ENCODE measurements around the gene TMEM132C. TPM values are rescaled to one million over a fixed set of nuclear protein-coding genes. Genes with fewer than 3 reads are reported as not detected.

TMEM132C gene
- total RNA-seq, 4 donors from 2014 or later: 1.2 to 3.8 (median 2.3) TPM

DNA sequence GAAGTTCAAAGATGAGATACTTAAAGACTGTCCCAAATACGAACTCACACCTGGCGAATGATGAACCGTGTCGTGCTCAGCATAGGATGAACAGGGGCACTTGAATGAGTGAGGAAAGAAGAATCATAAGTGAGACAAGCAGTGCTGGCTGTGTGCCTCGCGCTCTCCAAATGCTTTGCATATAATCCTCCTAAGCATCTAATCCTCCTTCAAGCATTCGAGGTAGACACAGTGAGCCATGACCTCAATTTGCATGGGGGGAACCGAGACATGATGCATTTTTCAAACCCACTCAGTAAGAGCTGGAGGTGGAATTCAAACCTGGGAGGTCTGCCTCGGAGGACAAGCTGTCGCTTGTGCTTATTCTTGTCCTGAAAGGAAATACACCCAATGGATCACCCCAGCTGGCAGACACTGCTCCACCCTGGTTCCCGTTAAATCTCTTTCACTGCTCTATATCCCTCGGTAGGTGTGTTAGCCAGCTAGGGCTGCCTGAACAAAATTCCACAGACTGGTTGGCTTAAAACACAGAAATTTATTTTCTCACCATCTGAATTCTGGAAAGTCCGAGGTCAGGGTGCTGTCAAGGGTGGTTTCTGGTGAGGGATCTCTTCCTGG lies 282.7 kb downstream of the TMEM132C start:
- no peaks in the 10 kb centered on the region for H3K9me3 ChIP-seq
- no peak overlapping the region for H3K4me3 ChIP-seq
- no peak for DNase-seq (ENCODE audit: low spot score in 2 of 2)
- TF ChIP-seq EP300 (IDR thresholded peaks at IDR 0.05): no peak
- TF ChIP-seq, protein P1, sequence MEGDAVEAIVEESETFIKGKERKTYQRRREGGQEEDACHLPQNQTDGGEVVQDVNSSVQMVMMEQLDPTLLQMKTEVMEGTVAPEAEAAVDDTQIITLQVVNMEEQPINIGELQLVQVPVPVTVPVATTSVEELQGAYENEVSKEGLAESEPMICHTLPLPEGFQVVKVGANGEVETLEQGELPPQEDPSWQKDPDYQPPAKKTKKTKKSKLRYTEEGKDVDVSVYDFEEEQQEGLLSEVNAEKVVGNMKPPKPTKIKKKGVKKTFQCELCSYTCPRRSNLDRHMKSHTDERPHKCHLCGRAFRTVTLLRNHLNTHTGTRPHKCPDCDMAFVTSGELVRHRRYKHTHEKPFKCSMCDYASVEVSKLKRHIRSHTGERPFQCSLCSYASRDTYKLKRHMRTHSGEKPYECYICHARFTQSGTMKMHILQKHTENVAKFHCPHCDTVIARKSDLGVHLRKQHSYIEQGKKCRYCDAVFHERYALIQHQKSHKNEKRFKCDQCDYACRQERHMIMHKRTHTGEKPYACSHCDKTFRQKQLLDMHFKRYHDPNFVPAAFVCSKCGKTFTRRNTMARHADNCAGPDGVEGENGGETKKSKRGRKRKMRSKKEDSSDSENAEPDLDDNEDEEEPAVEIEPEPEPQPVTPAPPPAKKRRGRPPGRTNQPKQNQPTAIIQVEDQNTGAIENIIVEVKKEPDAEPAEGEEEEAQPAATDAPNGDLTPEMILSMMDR (IDR thresholded peaks at IDR 0.05): no peak
- TF ChIP-seq POLR2AphosphoS5 (IDR thresholded peaks at IDR 0.05): no peak
- TF ChIP-seq POLR2A (IDR thresholded peaks at IDR 0.05): no peak
- 43% methylated on average over 13 of the region's 13 CpGs for WGBS
- no peaks in the 10 kb centered on the region for H3K36me3 ChIP-seq
- no peak overlapping the region for H3K27ac ChIP-seq
- no peaks in the 10 kb centered on the region for H3K27me3 ChIP-seq
- no peaks in the 10 kb centered on the region for H3K4me1 ChIP-seq

- H3K27me3 ChIP-seq: no peaks in the 10 kb centered on the region
- peaks cover 5% of the 10 kb centered on the region for H3K9me3 ChIP-seq
- 37% methylated on average over 7 of the region's 9 CpGs for WGBS
- TF ChIP-seq POLR2A (IDR thresholded peaks at IDR 0.05) (no peak), POLR2AphosphoS5 (IDR thresholded peaks at IDR 0.05) (no peak), EP300 (IDR thresholded peaks at IDR 0.05) (no peak)
- TF ChIP-seq, protein P1 (IDR thresholded peaks at IDR 0.05): no peak
- H3K4me1 ChIP-seq: no peaks in the 10 kb centered on the region
- H3K27ac ChIP-seq: no peak overlapping the region
- no peak overlapping the region for H3K4me3 ChIP-seq
- no peak for DNase-seq (ENCODE audit: low spot score in 2 of 2)
- no peaks in the 10 kb centered on the region for H3K36me3 ChIP-seq
These were observed 284.3 kb downstream of the TMEM132C start for GRCh38 chr12:128551266-128551665.

DNA sequence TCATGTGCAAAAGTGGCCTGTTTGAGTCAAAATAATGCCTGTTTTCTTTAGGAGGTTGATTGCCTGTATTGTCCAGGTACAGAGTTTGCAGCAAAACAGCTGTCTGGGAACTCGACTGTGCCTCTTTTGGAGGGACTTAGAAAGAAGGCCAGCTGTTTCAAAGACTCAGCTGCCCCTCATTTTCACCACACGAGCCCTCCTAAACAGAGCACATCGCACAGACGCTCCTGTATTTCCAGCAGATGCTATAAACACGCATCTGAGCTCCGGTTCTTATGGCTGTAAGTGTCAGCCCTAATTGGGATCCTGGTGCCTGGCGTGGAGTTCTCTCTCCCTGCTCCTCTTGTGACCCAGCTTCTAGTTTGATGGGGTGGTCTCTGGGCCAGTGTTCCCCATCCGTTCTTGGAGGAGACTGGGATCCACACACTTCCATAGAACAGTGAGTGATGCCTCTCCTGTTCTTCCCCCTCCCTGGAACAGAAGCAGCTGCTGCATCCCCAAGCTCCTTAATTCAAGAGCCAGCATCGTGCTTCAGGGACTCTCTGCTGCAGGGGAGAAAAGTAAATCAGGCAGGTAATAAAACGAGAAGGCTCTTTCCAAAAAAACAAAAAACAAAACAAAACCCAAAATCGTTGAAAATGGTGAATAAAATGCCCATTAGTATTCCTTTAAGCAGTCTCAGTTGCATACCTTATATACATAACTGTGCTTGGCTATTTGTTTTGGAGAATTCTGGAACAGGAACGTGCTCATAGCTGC lies 287.8 kb downstream of the TMEM132C start:
- 44% methylated on average over 11 of the region's 12 CpGs for WGBS
- Histone ChIP-seq H3K27me3 (no peaks in the 10 kb centered on the region), H3K27ac (no peak overlapping the region), H3K9me3 (peaks cover 11% of the 10 kb centered on the region), H3K4me3 (no peak overlapping the region), H3K36me3 (no peaks in the 10 kb centered on the region), H3K4me1 (no peaks in the 10 kb centered on the region)
- DNase-seq (ENCODE audit: low spot score in 2 of 2): no peak
- TF ChIP-seq, protein P1 (IDR thresholded peaks at IDR 0.05): no peak
- no peak for TF ChIP-seq POLR2A (IDR thresholded peaks at IDR 0.05)
- TF ChIP-seq EP300 (IDR thresholded peaks at IDR 0.05): no peak
- TF ChIP-seq POLR2AphosphoS5 (IDR thresholded peaks at IDR 0.05): no peak

GRCh38 chr12:128557231-128557630 lies 290.3 kb downstream of the TMEM132C start:
- Histone ChIP-seq H3K27me3 (no peaks in the 10 kb centered on the region), H3K4me3 (no peak overlapping the region), H3K9me3 (peaks cover 11% of the 10 kb centered on the region), H3K27ac (no peak overlapping the region), H3K4me1 (no peaks in the 10 kb centered on the region), H3K36me3 (no peaks in the 10 kb centered on the region)
- DNase-seq (ENCODE audit: low spot score in 2 of 2): no peak
- 60% methylated on average over 1 of the region's 1 CpG for WGBS
- TF ChIP-seq POLR2AphosphoS5 (IDR thresholded peaks at IDR 0.05) (no peak), POLR2A (IDR thresholded peaks at IDR 0.05) (no peak), EP300 (IDR thresholded peaks at IDR 0.05) (no peak)
- TF ChIP-seq, protein P1 (IDR thresholded peaks at IDR 0.05): no peak

DNA sequence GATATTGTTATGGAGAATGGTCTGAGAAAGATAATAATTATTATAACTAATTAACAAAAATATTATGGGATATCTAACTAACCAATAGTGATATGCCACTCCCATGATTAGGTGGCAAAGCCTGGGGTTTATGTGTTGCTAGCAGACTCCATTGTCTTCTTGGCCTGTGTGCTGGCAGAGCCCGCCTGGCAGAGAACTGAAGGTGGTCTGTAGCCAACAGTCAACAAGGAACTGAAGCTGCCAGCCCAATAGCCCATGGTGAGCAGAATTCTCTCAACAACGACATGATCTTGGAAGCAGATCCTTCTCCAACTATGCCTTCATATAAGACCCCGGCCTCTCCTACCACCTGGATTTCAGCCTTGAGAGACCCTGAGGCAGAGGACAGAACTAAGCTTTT lies 298.0 kb downstream of the TMEM132C start:
- H3K4me1 ChIP-seq: no peaks in the 10 kb centered on the region
- DNase-seq (ENCODE audit: low spot score in 2 of 2): no peak
- no peaks in the 10 kb centered on the region for H3K27me3 ChIP-seq
- H3K4me3 ChIP-seq: no peak overlapping the region
- H3K9me3 ChIP-seq: peaks cover 3% of the 10 kb centered on the region
- WGBS: 92% methylated on average over 3 of the region's 3 CpGs
- H3K27ac ChIP-seq: no peak overlapping the region
- TF ChIP-seq POLR2AphosphoS5 (IDR thresholded peaks at IDR 0.05) (no peak), POLR2A (IDR thresholded peaks at IDR 0.05) (no peak), EP300 (IDR thresholded peaks at IDR 0.05) (no peak)
- TF ChIP-seq, protein P1 (IDR thresholded peaks at IDR 0.05): no peak
- no peaks in the 10 kb centered on the region for H3K36me3 ChIP-seq
